Kidney (tissue), 14 donors: ENCODE results near the gene ST8SIA5. TPM values are rescaled to one million over a fixed set of nuclear protein-coding genes. Genes with fewer than 3 reads are reported as not detected.

ENCODE experiments used
- DNase-seq, 5 donors: peaks; one replicate each; pipeline ENCODE4 v3.0.0-alpha.2; 2013 to 2020
- FAIRE-seq: peaks from 2 replicates; lab custom pipeline; 2012; peaks lifted over from hg19 to GRCh38; lab: Jason Lieb, UNC
- H3K27ac ChIP-seq, 2 donors: one replicate each; pipeline ENCODE4 v1.7.0; 2013; ENCODE audit warnings: low read depth in 2 of 2, low read length in 2 of 2, inconsistent platforms in 1 of 2
- H3K27me3 ChIP-seq: one replicate; pipeline ENCODE4 v1.7.1; 2013; ENCODE audit warnings: low read length, inconsistent platforms; ENCODE audit not compliant: control insufficient read depth, insufficient read depth
- H3K36me3 ChIP-seq, 3 donors: one replicate each; pipeline versions ENCODE4 v1.7.0 to v1.7.1; 2013; ENCODE audit warnings: low read length in 3 of 3, control low read depth in 1 of 3, inconsistent platforms in 1 of 3; ENCODE audit not compliant: insufficient read depth in 3 of 3, control insufficient read depth in 2 of 3
- H3K4me1 ChIP-seq, 3 donors: one replicate each; pipeline versions ENCODE4 v1.7.0 to v1.7.1; 2013; ENCODE audit warnings: low read length in 3 of 3, inconsistent platforms in 1 of 3, low read depth in 1 of 3; ENCODE audit not compliant: control insufficient read depth in 2 of 3, insufficient read depth in 2 of 3
- H3K4me3 ChIP-seq, 3 donors: one replicate each; pipeline versions ENCODE4 v1.7.0 to v1.8.1; 2013; ENCODE audit warnings: low read length in 3 of 3, control low read depth in 1 of 3, inconsistent platforms in 1 of 3
- H3K9ac ChIP-seq, 3 donors: one replicate each; pipeline versions ENCODE4 v1.7.0 to v1.7.1; 2013; ENCODE audit warnings: low read length in 3 of 3, control low read depth in 1 of 3, inconsistent platforms in 1 of 3
- H3K9me3 ChIP-seq, 3 donors: one replicate each; pipeline versions ENCODE4 v1.7.0 to v1.7.1; 2013; ENCODE audit warnings: low read length in 3 of 3, control low read depth in 1 of 3, inconsistent platforms in 1 of 3; ENCODE audit not compliant: control insufficient read depth in 2 of 3, insufficient read depth in 1 of 3
- CTCF ChIP-seq: IDR thresholded peaks from 3 replicates; pipeline ENCODE4 v1.5.1; 2012; ENCODE audit warnings: mild to moderate bottlenecking, moderate library complexity, borderline replicate concordance; ENCODE audit not compliant: insufficient read depth; ENCODE audit errors: extremely low read depth
- intact Hi-C: fragments of 100-400 bp; cut with DNase I; formaldehyde crosslinking; loops from one replicate; pipeline ENCODE4 v1.11.1; 2022
- polyA plus RNA-seq: library from polyadenylated mRNA; stranded (reverse); fragments of 350-450 nt; fragmentation: Illumina TruSeq; extraction: RNeasy Lipid Tissue Mini Kit (QIAGEN cat#74804); gene quantifications from one replicate; pipeline ENCODE4 v1.2.3, GENCODE V29; 2014; ENCODE audit warnings: low read depth, low replicate concordance; ENCODE audit not compliant: insufficient read depth
- total RNA-seq: library from RNA; stranded (reverse); fragmentation: NEBNext Ultra II Directional; extraction: Animal tissue kit (Norgen Biotek cat#: 25700); gene quantifications from one replicate; pipeline ENCODE4 v1.2.1, GENCODE V29; 2021
- donor health status: control.
- donor health status: control.
- donor health status: control.
- donor health status: control.
- donor health status: control.
- donor health status: DM: yes; HTN: yes; CAD: no.
- donor health status: Normal renal cell carcinoma (clear cell type).

The ST8SIA5 gene
- total and polyA plus RNA-seq, 2 donors from 2014 or later: 1.4 to 2.7 TPM

- DNase-seq (no peak), FAIRE-seq (no peak)
- H3K4me1 ChIP-seq: no peaks in the 10 kb centered on the region
- no peak overlapping the region for H3K4me3 ChIP-seq
- H3K27me3 ChIP-seq: peaks cover 1% of the 10 kb centered on the region
- H3K27ac ChIP-seq: no peak overlapping the region
- no peak for TF ChIP-seq CTCF
- H3K9ac ChIP-seq: no peak overlapping the region
- no peaks in the 10 kb centered on the region for H3K36me3 ChIP-seq
- intact Hi-C loops: no loop called here
- H3K9me3 ChIP-seq: no peaks in the 10 kb centered on the region
Observed at GRCh38 chr18:46764586-46764985, 7.7 kb upstream of the ST8SIA5 start.

- no peak for DNase-seq
- no peaks in the 10 kb centered on the region for H3K4me1 ChIP-seq
- no peak for FAIRE-seq
- H3K36me3 ChIP-seq: no peaks in the 10 kb centered on the region
- no peak for TF ChIP-seq CTCF
- intact Hi-C loops: no loop called here
- no peak overlapping the region for H3K27ac ChIP-seq
- no peak overlapping the region for H3K4me3 ChIP-seq
- peaks cover 15% of the 10 kb centered on the region for H3K27me3 ChIP-seq
- no peak overlapping the region for H3K9ac ChIP-seq
- no peaks in the 10 kb centered on the region for H3K9me3 ChIP-seq
Observed at GRCh38 chr18:46761059-46761769, 4.4 kb upstream of the ST8SIA5 start.

- Histone ChIP-seq H3K36me3 (no peaks in the 10 kb centered on the region), H3K4me1 (no peaks in the 10 kb centered on the region), H3K9me3 (no peaks in the 10 kb centered on the region), H3K27ac (no peak overlapping the region), H3K4me3 (no peak overlapping the region), H3K9ac (no peak overlapping the region), H3K27me3 (peaks cover 15% of the 10 kb centered on the region)
- intact Hi-C loops: no loop called here
- no peak for TF ChIP-seq CTCF
- no peak for FAIRE-seq
- DNase-seq: peak in 1 of 5 donors; percentile 11
Observed at GRCh38 chr18:46759890-46760289, 3.0 kb upstream of the ST8SIA5 start.
